ENCODE measurements around the gene TRIM49D1. TPM values are rescaled to one million over a fixed set of nuclear protein-coding genes. Genes with fewer than 3 reads are reported as not detected.

TRIM49D1 gene
- total RNA-seq, 4 donors from 2014 or later = not detected

Small RNA genes within 50 kb of the gene (small RNA-seq; reads per million reads assigned to genes)
- gene AP004607.1 = not detected

Other genes with a start within 250 kb of the TRIM49D1 start
- gene TRIM77, start 211.9 kb downstream of the TRIM49D1 start, total RNA-seq = not detected
- gene TRIM49, start 113.7 kb downstream of the TRIM49D1 start, total RNA-seq = not detected
- gene TRIM64B, start 43.8 kb downstream of the TRIM49D1 start, total RNA-seq = not detected
- gene TRIM49D2, start 1.8 kb upstream of the TRIM49D1 start, total RNA-seq = not detected
- gene TRIM64, start 43.8 kb upstream of the TRIM49D1 start, total RNA-seq = not detected
- gene TRIM49C, start 108.9 kb upstream of the TRIM49D1 start, total RNA-seq = not detected
- gene UBTFL1, start 163.7 kb upstream of the TRIM49D1 start, total RNA-seq = not detected
- gene NAALAD2, start 212.4 kb upstream of the TRIM49D1 start, total RNA-seq = 10 to 100 TPM in 2 of 4 donors, 1 to 10 TPM in 2; 3.5 to 74.8 (median 10.4) TPM

Measured in uterus (tissue), 4 donors.